Mucosa of stomach (tissue), 1 donor: Measurements from ENCODE around the gene SCYGR2.

Source experiments
- H3K27me3 ChIP-seq: one replicate; pipeline ENCODE4 v1.7.0; 2013; ENCODE audit warnings: mild to moderate bottlenecking, low read length; ENCODE audit not compliant: control insufficient read depth, insufficient read depth
- H3K36me3 ChIP-seq: one replicate; pipeline ENCODE4 v1.7.0; 2013; ENCODE audit warnings: low read length; ENCODE audit not compliant: control insufficient read depth, insufficient read depth
- H3K4me1 ChIP-seq: one replicate; pipeline ENCODE4 v1.7.0; 2013; ENCODE audit warnings: mild to moderate bottlenecking, low read length; ENCODE audit not compliant: control insufficient read depth, insufficient read depth
- H3K4me3 ChIP-seq: one replicate; pipeline ENCODE4 v1.7.0; 2013; ENCODE audit warnings: low read length
- H3K9ac ChIP-seq: one replicate; pipeline ENCODE4 v1.7.0; 2013; ENCODE audit warnings: mild to moderate bottlenecking, low read length, moderate library complexity
- H3K9me3 ChIP-seq: one replicate; pipeline ENCODE4 v1.7.0; 2013; ENCODE audit warnings: mild to moderate bottlenecking, low read length, moderate library complexity; ENCODE audit not compliant: control insufficient read depth
- donor health status: Pancreatic carcinoma.

Gene SCYGR2

DNA sequence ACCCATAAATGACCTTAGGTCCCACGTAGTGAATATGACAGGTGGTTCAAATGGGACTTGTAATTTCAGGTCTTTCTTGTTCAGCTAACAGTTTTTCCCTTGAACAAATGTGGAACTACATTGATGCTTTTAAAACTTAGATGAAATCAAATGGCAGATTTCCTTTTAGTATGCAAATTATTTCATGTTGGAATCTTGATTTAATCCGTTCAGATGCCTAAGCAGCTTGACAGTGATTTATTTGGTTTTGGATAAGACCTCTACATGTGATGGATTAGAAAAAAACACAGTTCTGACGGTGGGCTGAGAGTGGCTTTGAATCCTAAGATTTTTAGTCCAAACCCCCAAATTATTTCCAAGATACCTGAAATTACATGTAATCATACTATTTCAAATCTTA is 35.5 kb downstream of the SCYGR2 start:
- Histone ChIP-seq H3K4me3 (no peak overlapping the region), H3K27me3 (peaks cover 1% of the 10 kb centered on the region), H3K9me3 (no peaks in the 10 kb centered on the region), H3K36me3 (no peaks in the 10 kb centered on the region), H3K4me1 (no peaks in the 10 kb centered on the region), H3K9ac (no peak overlapping the region)

DNA sequence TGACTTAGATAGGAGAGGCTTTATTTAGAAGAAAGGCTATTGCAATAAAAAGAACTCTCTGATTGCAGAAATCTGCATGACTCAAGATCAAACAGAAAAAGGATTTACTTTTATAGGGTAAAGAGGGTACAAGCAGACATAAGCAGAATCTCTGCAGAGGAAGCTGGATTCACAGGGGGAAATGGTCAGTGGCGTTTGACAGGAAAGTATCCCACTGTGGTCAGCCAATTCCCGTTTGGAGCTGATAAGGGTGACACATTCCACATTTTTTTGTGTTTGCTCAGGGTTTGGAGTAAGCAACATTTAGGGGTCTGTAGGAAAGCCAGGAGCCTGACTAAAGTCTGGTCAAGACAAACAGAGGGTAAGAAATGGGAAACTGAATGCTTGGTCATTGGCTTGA is 44.0 kb downstream of the SCYGR2 start:
- Histone ChIP-seq H3K36me3 (no peaks in the 10 kb centered on the region), H3K4me1 (no peaks in the 10 kb centered on the region), H3K27me3 (no peaks in the 10 kb centered on the region), H3K9ac (no peak overlapping the region), H3K4me3 (no peak overlapping the region), H3K9me3 (no peaks in the 10 kb centered on the region)

DNA sequence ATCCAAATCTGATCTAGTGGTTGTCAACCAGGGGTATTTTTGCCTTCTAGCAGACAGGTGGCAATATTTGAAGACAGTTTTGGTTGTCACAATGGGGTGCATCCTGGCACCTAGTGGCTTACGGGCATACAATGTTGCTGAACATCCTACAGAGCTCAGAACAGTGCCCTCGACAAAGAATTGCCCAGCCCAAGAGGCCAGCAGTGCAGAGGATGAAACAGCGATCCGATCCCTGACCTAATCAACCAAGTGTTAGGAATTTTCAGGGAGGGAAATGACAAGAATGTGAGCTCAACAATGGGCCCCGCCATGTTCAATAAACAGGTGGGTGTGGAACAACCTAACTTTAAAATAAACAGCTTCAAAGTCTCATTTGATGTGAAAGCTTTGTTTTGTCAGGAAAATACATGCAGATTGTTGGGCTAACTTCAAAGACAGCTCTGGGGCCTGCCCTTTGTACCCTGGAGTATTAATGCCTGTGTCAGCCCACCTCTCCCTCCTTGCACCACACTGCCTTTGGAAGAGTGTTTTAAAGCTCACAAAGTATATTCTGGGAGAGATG is 45.4 kb downstream of the SCYGR2 start:
- H3K9me3 ChIP-seq: no peaks in the 10 kb centered on the region
- no peak overlapping the region for H3K4me3 ChIP-seq
- no peaks in the 10 kb centered on the region for H3K27me3 ChIP-seq
- no peaks in the 10 kb centered on the region for H3K4me1 ChIP-seq
- no peaks in the 10 kb centered on the region for H3K36me3 ChIP-seq
- H3K9ac ChIP-seq: no peak overlapping the region
